Upper lobe of right lung (tissue), 1 donor: ENCODE data around the gene FAHD1. TPM values are rescaled to one million over a fixed set of nuclear protein-coding genes. Genes with fewer than 3 reads are reported as not detected.

Source experiments
- ATAC-seq: fragments of 200-7000 bp; cut with Tn5 transposase; one replicate; pipeline ENCODE4 v1.9.1; 2020; ENCODE audit warnings: mild to moderate bottlenecking, moderate library complexity
- DNase-seq: peaks from one replicate; pipeline ENCODE4 v3.0.0-alpha.2; 2020
- H3K27ac ChIP-seq: fragments of 200-600 bp; one replicate; pipeline ENCODE4 v1.8.0; 2022
- H3K27me3 ChIP-seq: fragments of 200-600 bp; one replicate; pipeline ENCODE4 v1.8.0; 2022; ENCODE audit warnings: mild to moderate bottlenecking
- H3K36me3 ChIP-seq: fragments of 200-600 bp; one replicate; pipeline ENCODE4 v1.8.0; 2022
- H3K4me1 ChIP-seq: fragments of 200-600 bp; one replicate; pipeline ENCODE4 v1.8.0; 2022
- H3K4me3 ChIP-seq: fragments of 200-600 bp; one replicate; pipeline ENCODE4 v1.8.0; 2022; ENCODE audit warnings: mild to moderate bottlenecking
- H3K9me3 ChIP-seq: fragments of 200-600 bp; one replicate; pipeline ENCODE4 v1.8.0; 2022
- intact Hi-C: fragments of 100-400 bp; cut with DNase I; formaldehyde crosslinking; loops from one replicate; pipeline ENCODE4 v1.11.0; 2022
- total RNA-seq: library from RNA; stranded (reverse); fragmentation: NEBNext Ultra II Directional; extraction: Animal tissue kit (Norgen Biotek cat#: 25700); gene quantifications from one replicate; pipeline ENCODE4 v1.2.1, GENCODE V29; 2021
- TF ChIP-seq, protein P1 (sequence below): fragments of 200-600 bp; IDR thresholded peaks from one replicate; pipeline ENCODE4 v1.8.0; 2022; ENCODE audit warnings: antibody characterized with exemption
- donor health status: DM: no; HTN: yes; CAD: no; lungs with severe emphysema.

FAHD1 gene
- total RNA-seq, 1 donor from 2014 or later: 17.2 TPM

DNA sequence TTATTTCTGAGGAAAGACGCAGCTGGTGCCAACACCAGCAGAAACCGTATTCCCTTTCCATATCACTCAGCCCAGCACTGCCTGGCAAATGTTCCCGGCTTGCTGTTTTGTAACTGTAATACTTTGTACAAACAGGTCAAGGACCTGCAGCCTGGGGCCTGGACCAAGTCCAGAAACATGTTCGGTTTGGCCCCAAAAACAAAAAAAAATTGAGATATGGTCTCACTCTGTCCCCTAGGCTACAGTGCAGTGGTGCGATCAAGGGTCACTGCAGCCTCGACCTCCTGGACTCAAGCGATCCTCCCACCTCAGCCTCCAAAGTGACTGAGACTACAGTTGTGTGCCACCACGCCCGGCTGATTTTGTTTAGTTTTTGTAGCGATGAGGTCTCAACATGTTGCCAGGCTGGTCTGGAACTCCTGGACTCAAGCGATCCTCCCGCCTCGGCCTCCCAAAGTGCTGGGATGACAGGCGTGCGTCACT, 1.6 kb upstream of the FAHD1 start:
- ATAC-seq (no peak), DNase-seq (peak; percentile 45)
- intact Hi-C loops: no loop called here
- H3K36me3 ChIP-seq: peaks cover 27% of the 10 kb centered on the region
- no peaks in the 10 kb centered on the region for H3K9me3 ChIP-seq
- H3K4me3 ChIP-seq: peak overlapping the region; percentile 98
- H3K27me3 ChIP-seq: no peaks in the 10 kb centered on the region
- TF ChIP-seq, protein P1, sequence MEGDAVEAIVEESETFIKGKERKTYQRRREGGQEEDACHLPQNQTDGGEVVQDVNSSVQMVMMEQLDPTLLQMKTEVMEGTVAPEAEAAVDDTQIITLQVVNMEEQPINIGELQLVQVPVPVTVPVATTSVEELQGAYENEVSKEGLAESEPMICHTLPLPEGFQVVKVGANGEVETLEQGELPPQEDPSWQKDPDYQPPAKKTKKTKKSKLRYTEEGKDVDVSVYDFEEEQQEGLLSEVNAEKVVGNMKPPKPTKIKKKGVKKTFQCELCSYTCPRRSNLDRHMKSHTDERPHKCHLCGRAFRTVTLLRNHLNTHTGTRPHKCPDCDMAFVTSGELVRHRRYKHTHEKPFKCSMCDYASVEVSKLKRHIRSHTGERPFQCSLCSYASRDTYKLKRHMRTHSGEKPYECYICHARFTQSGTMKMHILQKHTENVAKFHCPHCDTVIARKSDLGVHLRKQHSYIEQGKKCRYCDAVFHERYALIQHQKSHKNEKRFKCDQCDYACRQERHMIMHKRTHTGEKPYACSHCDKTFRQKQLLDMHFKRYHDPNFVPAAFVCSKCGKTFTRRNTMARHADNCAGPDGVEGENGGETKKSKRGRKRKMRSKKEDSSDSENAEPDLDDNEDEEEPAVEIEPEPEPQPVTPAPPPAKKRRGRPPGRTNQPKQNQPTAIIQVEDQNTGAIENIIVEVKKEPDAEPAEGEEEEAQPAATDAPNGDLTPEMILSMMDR: no peak
- H3K27ac ChIP-seq: peak overlapping the region; percentile 66
- H3K4me1 ChIP-seq: peaks cover 30% of the 10 kb centered on the region

DNA sequence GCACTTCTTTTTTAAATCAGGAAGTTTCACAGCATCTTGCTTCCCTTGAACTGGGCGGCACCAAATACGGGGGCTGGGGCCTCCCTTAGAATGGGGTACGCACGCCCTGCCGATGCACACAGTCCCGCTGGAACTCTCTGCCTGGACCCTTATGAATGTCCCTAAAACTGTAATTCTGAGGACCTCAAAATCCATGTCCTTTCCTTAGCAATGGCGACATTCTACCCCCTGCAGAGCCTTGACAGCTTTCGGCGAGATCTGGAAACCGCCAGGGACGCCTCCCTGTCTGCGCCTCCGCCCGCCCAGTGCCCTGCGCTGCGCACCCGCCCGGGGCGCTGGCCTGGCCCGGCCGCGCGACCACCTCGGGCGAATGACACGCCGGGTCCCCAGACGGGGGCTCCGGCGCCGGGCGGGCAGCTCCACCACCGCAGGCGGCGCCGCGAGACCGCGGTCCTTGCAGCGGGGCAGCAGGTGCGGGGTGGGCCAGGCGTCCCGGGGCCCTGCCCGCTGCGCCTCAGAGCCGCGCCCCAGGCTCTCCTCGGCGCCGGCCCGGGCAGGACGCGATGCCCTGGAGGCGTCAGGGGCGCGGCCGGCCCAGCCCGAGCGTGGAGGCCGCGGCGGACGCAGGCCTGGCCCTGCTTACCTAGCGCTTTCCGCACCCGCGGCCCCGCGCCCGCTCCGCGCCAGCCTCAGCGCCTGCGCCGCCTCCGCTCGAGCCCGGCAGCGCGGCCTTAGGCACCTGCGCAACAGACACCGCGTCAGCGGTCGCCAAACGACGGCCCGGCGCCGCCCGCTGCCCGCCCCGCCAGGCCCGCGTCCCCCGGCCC, 929 bp upstream of the FAHD1 start:
- peaks cover 30% of the 10 kb centered on the region for H3K4me1 ChIP-seq
- H3K4me3 ChIP-seq: peak overlapping the region; percentile 98
- intact Hi-C loops: no loop called here
- H3K9me3 ChIP-seq: no peaks in the 10 kb centered on the region
- no peaks in the 10 kb centered on the region for H3K27me3 ChIP-seq
- ATAC-seq: peak; percentile 55
- H3K27ac ChIP-seq: peak overlapping the region; percentile 66
- TF ChIP-seq, protein P1: no peak
- DNase-seq: peak; percentile 88
- peaks cover 25% of the 10 kb centered on the region for H3K36me3 ChIP-seq

DNA sequence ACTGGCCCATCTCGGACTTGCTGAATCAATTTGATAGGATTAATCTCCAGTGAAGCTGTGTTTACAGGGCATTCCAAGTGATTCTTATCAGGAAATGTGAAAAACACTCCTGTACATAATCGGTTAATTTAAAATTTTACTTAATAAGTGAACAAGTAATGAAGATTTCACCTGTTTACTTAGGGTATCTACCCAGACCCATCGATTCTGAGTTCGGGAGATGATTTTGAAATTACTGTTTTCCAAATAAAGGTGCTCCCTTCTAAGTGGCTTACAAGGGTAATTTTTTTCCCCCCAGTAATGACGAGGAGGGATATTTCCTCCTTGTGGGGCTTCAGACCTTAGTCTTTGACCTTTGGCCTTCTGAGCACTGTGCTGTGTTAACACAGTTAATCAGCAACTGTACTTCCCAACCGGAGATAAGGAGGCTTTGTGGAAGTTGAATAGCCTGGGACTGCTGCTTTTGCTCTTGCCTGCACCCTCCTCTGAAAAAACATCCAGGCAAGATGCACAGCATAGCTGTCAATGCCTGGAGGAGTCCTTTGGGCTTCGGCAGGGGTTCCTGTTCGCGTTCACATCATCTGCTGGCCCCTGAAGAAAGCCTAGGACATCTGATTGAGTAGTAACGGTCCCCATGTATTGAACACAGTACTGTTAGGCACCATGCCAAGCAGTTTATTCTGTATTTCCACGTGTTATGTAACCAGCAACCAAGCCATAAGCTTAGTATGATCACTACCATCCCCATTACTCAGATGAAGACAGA, 1.8 kb downstream of the FAHD1 start:
- no peak overlapping the region for H3K27ac ChIP-seq
- H3K27me3 ChIP-seq: no peaks in the 10 kb centered on the region
- no peak for DNase-seq
- intact Hi-C loops: no loop called here
- peaks cover 30% of the 10 kb centered on the region for H3K4me1 ChIP-seq
- H3K4me3 ChIP-seq: peak overlapping the region; percentile 8
- no peak for ATAC-seq
- TF ChIP-seq, protein P1: no peak
- no peaks in the 10 kb centered on the region for H3K9me3 ChIP-seq
- H3K36me3 ChIP-seq: peaks cover 6% of the 10 kb centered on the region

DNA sequence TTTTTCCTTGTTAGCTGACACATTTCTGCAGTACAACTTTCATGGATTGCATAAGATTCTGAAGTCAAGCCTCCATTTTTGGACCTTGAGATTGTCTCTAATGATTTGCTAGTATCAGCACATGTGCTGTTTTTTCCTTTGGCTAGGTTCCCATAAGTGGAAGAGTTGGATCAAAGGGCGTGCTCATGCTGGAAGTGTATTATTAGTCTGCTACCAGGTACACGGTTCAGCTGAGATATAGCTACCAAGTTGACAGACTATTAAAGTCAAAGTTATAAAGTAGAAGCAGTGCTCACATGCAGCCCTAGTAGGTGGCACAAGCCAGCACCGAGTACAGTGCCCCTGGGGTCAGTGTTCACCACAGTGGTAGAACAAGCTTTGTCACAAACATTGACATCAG, 3.2 kb downstream of the FAHD1 start:
- no peak for ATAC-seq
- no peaks in the 10 kb centered on the region for H3K27me3 ChIP-seq
- DNase-seq: no peak
- no peak overlapping the region for H3K4me3 ChIP-seq
- peaks cover 24% of the 10 kb centered on the region for H3K4me1 ChIP-seq
- intact Hi-C loops: no loop called here
- H3K9me3 ChIP-seq: no peaks in the 10 kb centered on the region
- TF ChIP-seq, protein P1: no peak
- peaks cover 6% of the 10 kb centered on the region for H3K36me3 ChIP-seq
- H3K27ac ChIP-seq: no peak overlapping the region

DNA sequence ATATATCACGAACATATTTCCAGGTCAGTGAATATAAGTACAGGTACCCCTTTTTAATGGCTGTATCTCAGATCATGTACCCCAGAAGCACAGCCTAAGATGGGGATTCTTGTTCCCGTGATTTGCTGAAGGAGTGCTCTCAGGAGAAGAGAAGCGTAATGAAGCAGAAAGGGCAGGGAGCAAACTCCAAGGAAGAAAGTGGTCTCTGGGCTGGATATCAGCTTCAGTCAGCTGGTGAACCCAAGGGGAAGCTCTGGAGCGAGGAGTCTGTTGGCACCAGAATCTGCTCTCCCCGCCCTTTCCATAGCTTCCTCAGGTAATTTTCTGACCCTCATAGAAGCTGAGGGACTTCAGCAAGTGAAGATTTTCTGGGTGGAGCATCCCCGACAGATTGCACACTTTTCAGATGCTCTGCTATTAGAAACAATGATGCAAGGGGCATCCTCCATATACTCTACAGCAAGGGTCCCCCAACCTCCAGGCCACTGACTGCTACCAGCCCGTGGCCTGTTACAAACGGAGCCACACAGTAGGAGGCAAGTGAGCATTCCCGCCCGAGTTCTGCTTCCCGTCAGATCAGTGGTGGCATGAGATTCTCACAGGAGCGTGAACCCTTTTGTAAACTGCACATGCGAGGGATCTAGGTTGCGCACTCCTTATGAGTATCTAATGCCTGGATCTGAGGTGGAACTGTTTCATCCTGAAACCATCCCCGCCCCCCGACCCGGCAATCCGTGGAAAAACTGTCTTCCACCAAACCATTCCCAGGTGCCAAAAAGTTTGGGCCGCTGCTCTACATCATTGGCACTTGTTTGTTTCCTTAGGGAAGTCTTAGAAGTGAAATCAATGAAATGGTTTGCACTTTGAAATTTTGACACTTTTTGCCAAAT, 4.4 kb downstream of the FAHD1 start:
- TF ChIP-seq, protein P1: no peak
- Histone ChIP-seq H3K4me1 (peaks cover 18% of the 10 kb centered on the region), H3K36me3 (peaks cover 6% of the 10 kb centered on the region), H3K27me3 (no peaks in the 10 kb centered on the region), H3K4me3 (no peak overlapping the region), H3K9me3 (no peaks in the 10 kb centered on the region), H3K27ac (no peak overlapping the region)
- no peak for DNase-seq
- no peak for ATAC-seq
- intact Hi-C loops: no loop called here
